ENCODE data around the gene TUSC2.

Gene TUSC2

GRCh38 chr3:50303013-50303815, 24.8 kb downstream of the TUSC2 start, which contains the start of gene HYAL1:
TSS of gene HYAL1 (minus strand) at chr3:50303574. CDS start at chr3:50302956, 618 bp downstream.
- no peak within 1 kb of the TSS for H3K4me3 ChIP-seq (ENCODE audit: low read depth, low read length)
- TF ChIP-seq CTCF (IDR thresholded peaks at IDR 0.05; ENCODE audit: low read depth, low read length, missing control alignments), result no peak
- no peak for DNase-seq (ENCODE audit: low read depth)

- DNase-seq (ENCODE audit: low read depth), result no peak
- no peak for TF ChIP-seq CTCF (IDR thresholded peaks at IDR 0.05; ENCODE audit: low read depth, low read length, missing control alignments)
- no peak overlapping the region for H3K4me3 ChIP-seq (ENCODE audit: low read depth, low read length)
Measured at GRCh38 chr3:50302095-50303012, 25.7 kb downstream of the TUSC2 start.

- no peak for TF ChIP-seq CTCF (IDR thresholded peaks at IDR 0.05; ENCODE audit: low read depth, low read length, missing control alignments)
- H3K4me3 ChIP-seq (ENCODE audit: low read depth, low read length), result peak overlapping the region; percentile 62
- DNase-seq (ENCODE audit: low read depth), result no peak
Measured at GRCh38 chr3:50300681-50301254, 27.3 kb downstream of the TUSC2 start.

- no peak for TF ChIP-seq CTCF (IDR thresholded peaks at IDR 0.05; ENCODE audit: low read depth, low read length, missing control alignments)
- no peak for DNase-seq (ENCODE audit: low read depth)
- peak overlapping the region; percentile 62 for H3K4me3 ChIP-seq (ENCODE audit: low read depth, low read length)
Measured at GRCh38 chr3:50299929-50300680, 27.9 kb downstream of the TUSC2 start.

- TF ChIP-seq CTCF (IDR thresholded peaks at IDR 0.05; ENCODE audit: low read depth, low read length, missing control alignments), result no peak
- peak overlapping the region; percentile 62 for H3K4me3 ChIP-seq (ENCODE audit: low read depth, low read length)
- no peak for DNase-seq (ENCODE audit: low read depth)
Measured at GRCh38 chr3:50299638-50299928, 28.4 kb downstream of the TUSC2 start.

- TF ChIP-seq CTCF (IDR thresholded peaks at IDR 0.05; ENCODE audit: low read depth, low read length, missing control alignments), result peak; percentile 55
- peak; percentile 96 for DNase-seq (ENCODE audit: low read depth)
- peak within 1 kb of the TSS; percentile 75 for H3K4me3 ChIP-seq (ENCODE audit: low read depth, low read length)
Measured at GRCh38 chr3:50298836-50299637, 29.0 kb downstream of the TUSC2 start, which contains the start of the genes HYAL3 and NAA80. TSS of gene HYAL3 (minus strand) at chr3:50299405. CDS start at chr3:50295602, 3,803 bp downstream. TSS of gene NAA80 (minus strand) at chr3:50299405. CDS start at chr3:50297463, 1,942 bp downstream.
